PFSK-1 (cell line): ENCODE data around the gene GINS2.

Source experiments
- FOXP2 ChIP-seq: optimal IDR thresholded peaks from 2 replicates; pipeline ENCODE3; 2011; ENCODE audit warnings: borderline replicate concordance, control low read depth, inconsistent platforms; ENCODE audit not compliant: insufficient read depth; ENCODE audit errors: extremely low read length, extremely low read depth
- POLR2AphosphoS5 ChIP-seq: IDR thresholded peaks from 2 replicates; pipeline ENCODE4 v1.6.1; 2012; ENCODE audit warnings: low read depth, mild to moderate bottlenecking, control low read depth, low read length, moderate library complexity
- REST ChIP-seq, 2 experiments: IDR thresholded peaks; 2 replicates each; pipeline versions ENCODE4 v1.6.1 to v1.8.0; 2011 to 2012; ENCODE audit warnings: low read depth in 2 of 2, low read length in 2 of 2, control low read depth in 1 of 2, inconsistent platforms in 1 of 2, mild to moderate bottlenecking in 1 of 2, moderate library complexity in 1 of 2; ENCODE audit not compliant: insufficient read depth in 1 of 2
- SIN3A ChIP-seq: IDR thresholded peaks from 2 replicates; pipeline ENCODE4 v1.6.1; 2012; ENCODE audit warnings: mild to moderate bottlenecking, low read length, moderate library complexity, borderline replicate concordance; ENCODE audit not compliant: insufficient read depth
- TAF1 ChIP-seq: IDR thresholded peaks from 2 replicates; pipeline ENCODE4 v1.6.1; 2012; ENCODE audit warnings: low read length, control low read depth, borderline replicate concordance; ENCODE audit not compliant: insufficient read depth

GINS2 gene

GRCh38 chr16:85656351-85657266 lies 32.1 kb downstream of the GINS2 start:
- no peak for TF ChIP-seq FOXP2
- no peak for TF ChIP-seq SIN3A
- no peak for TF ChIP-seq TAF1
- TF ChIP-seq POLR2AphosphoS5 = no peak
- TF ChIP-seq REST (IDR thresholded peaks at IDR 0.05; ENCODE audit: insufficient read depth in 1 of 2, low read depth in 2 of 2, low read length in 2 of 2) = no peak

DNA sequence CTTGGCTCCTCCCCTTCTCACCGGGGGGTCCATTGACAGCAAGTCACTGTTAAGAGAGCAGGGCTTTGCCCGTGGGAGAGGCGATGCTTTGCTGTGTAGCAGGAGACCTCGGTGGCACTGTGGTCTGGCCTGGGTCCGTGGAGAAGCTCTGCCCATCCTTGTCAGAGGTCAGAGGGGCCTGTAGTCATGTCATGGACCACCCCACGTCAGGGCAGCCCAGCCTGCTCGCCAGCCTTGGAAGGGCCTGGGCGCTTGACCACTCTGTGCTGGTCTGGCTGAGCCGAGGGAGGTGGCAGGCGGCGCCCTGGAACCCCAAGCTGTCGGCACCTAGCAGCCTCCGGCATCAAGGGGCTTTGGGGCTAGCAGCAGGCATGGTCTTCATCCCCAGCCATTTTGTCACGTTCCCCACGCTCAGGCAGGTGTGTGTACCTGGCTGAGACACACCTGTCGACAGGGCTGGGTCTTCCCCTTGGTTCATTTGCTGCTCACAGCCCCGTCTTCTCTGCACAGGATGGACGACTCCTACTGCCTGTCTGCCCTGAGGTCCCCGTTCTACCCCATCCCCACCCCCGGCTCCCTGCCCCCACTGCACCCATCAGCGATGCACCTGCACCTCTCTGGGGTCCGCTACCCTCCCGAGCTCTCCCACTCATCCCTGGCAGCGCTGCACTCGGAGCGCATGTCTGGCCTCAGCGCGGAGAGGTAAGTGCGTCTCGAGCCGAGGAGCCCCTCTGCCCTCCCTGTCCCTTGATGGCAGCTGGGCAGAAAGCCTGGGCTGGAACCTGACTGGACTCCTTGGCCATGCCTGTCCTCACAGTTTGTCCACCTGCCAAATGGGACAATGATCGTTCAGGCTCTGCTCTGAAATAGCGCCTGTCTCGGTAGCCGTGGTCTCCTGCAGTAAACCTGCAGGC lies 33.3 kb downstream of the GINS2 start:
- TF ChIP-seq TAF1 (no peak), POLR2AphosphoS5 (no peak)

GRCh38 chr16:85654251-85655095 lies 34.3 kb downstream of the GINS2 start:
- no peak for TF ChIP-seq TAF1
- TF ChIP-seq FOXP2 = no peak
- TF ChIP-seq SIN3A = no peak
- TF ChIP-seq POLR2AphosphoS5 = 0 out of 2 replicates have a peak, but pooled peaks have one; percentile 16

DNA sequence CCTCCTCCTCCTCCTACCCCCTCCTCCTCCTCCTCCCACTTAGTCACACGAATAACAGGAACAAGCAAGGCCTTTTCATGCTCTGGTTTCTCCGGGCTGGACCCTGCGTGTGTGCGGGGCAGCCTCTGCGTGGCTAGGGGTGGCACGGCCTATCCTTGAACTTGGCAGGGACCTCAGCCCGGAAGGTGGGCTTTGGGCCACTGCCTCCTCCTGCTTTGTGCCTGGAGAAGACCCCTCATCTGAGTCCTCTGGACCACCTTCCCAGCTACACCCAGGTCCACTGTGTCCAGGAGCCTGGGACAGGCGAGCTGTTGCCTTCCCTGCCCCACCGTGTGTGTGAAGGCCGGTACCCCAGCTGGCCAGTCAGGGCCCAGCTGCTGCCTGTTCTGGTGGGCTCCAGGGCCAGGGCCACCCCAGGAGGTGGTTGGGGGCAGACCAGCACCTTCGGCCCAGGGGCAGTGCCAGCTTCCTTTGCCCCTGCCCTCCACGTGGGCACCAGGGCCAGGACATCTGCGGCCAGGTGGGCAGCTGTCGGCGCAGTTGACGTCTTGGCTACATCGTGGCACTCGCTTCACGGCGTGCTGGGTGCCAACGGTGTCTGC lies 35.4 kb downstream of the GINS2 start:
- TF ChIP-seq TAF1 = no peak
- TF ChIP-seq FOXP2 = no peak
- no peak for TF ChIP-seq SIN3A
- no peak for TF ChIP-seq POLR2AphosphoS5

- TF ChIP-seq TAF1 (no peak), SIN3A (no peak), FOXP2 (no peak), REST (IDR thresholded peaks at IDR 0.05; ENCODE audit: insufficient read depth in 1 of 2, low read depth in 2 of 2, low read length in 2 of 2) (no peak), POLR2AphosphoS5 (no peak)
Measured at GRCh38 chr16:85652431-85653221, 36.1 kb downstream of the GINS2 start.
